GM12892 (cell line): ENCODE measurements around the gene MX1.

Source experiments
- POLR2A ChIP-seq: IDR thresholded peaks from 2 replicates; pipeline ENCODE4 v1.6.1; 2011; ENCODE audit warnings: low read depth, low read length, control low read depth
- POLR2AphosphoS5 ChIP-seq: IDR thresholded peaks from 2 replicates; pipeline ENCODE4 v1.6.1; 2011; ENCODE audit warnings: low read depth, low read length, control low read depth
- TAF1 ChIP-seq: IDR thresholded peaks from 2 replicates; pipeline ENCODE4 v1.6.1; 2011; ENCODE audit warnings: low read depth, mild to moderate bottlenecking, control low read depth, low read length, borderline replicate concordance

GRCh38 chr21:41397471-41397891 is 28.6 kb upstream of the MX1 start:
- no peak for TF ChIP-seq POLR2A
- no peak for TF ChIP-seq POLR2AphosphoS5
- no peak for TF ChIP-seq TAF1
